ENCODE measurements around the gene THNSL1. TPM values are rescaled to one million over a fixed set of nuclear protein-coding genes. Genes with fewer than 3 reads are reported as not detected.
A peak's percentile ranks its signal among the peaks of the same experiment; 100 is the strongest.

Gene THNSL1
- total RNA-seq, 2 experiments from 2014 or later: 5.5 to 8.3 TPM

- Histone ChIP-seq H3K9me2 (ENCODE audit: insufficient read depth, low read length) (no peaks in the 10 kb centered on the region), H3K79me2 (ENCODE audit: insufficient read depth, low read depth, low read length) (no peaks in the 10 kb centered on the region), H3K27ac (ENCODE audit: low read depth, low read length, poor library complexity, severe bottlenecking) (no peak overlapping the region), H3K9me3 (ENCODE audit: low read length) (no peaks in the 10 kb centered on the region), H2AFZ (ENCODE audit: low read length) (no peak overlapping the region), H4K20me1 (ENCODE audit: insufficient read depth, low read length) (no peaks in the 10 kb centered on the region), H3K4me2 (ENCODE audit: low read length) (no peak overlapping the region), H3K4me1 (ENCODE audit: insufficient read depth, low read length, poor library complexity, severe bottlenecking) (no peaks in the 10 kb centered on the region), H3K36me3 (ENCODE audit: insufficient read depth, low read length) (peaks cover 4% of the 10 kb centered on the region; the same call in 1 of the 2 replicates), H3K4me3 (ENCODE audit: low read depth, low read length, poor library complexity, severe bottlenecking) (no peak overlapping the region)
- BruUV-seq (replicated peaks): no TSS peak
- no peak for DNase-seq (ENCODE audit: low spot score)
- TF ChIP-seq CTCF (conservative IDR thresholded peaks at IDR 0.05; ENCODE audit: low read length): peak; percentile 48
- TF ChIP-seq EZH2phosphoT487 (IDR thresholded peaks at IDR 0.05; ENCODE audit: borderline replicate concordance, low read depth, low read length): no peak
- CTCF ChIA-PET (ENCODE audit: unreplicated experiment): no interaction called here
- POLR2A ChIA-PET: no interaction called here
- intact Hi-C loops (cut with micrococcal nuclease; ENCODE audit: unreplicated experiment): no loop called here
These were observed 10.1 kb downstream of the THNSL1 start for GRCh38 chr10:25026463-25026862.

- Histone ChIP-seq H3K79me2 (ENCODE audit: insufficient read depth, low read depth, low read length) (no peaks in the 10 kb centered on the region), H2AFZ (ENCODE audit: low read length) (no peak overlapping the region), H3K4me1 (ENCODE audit: insufficient read depth, low read length, poor library complexity, severe bottlenecking) (no peaks in the 10 kb centered on the region), H4K20me1 (ENCODE audit: insufficient read depth, low read length) (no peaks in the 10 kb centered on the region), H3K9me2 (ENCODE audit: insufficient read depth, low read length) (no peaks in the 10 kb centered on the region), H3K9me3 (ENCODE audit: low read length) (no peaks in the 10 kb centered on the region), H3K27ac (ENCODE audit: low read depth, low read length, poor library complexity, severe bottlenecking) (no peak overlapping the region), H3K4me3 (ENCODE audit: low read depth, low read length, poor library complexity, severe bottlenecking) (no peak overlapping the region), H3K36me3 (ENCODE audit: insufficient read depth, low read length) (no peaks in the 10 kb centered on the region), H3K4me2 (ENCODE audit: low read length) (no peak overlapping the region)
- no TSS peak for BruUV-seq (replicated peaks)
- POLR2A ChIA-PET: no interaction called here
- TF ChIP-seq EZH2phosphoT487 (IDR thresholded peaks at IDR 0.05; ENCODE audit: borderline replicate concordance, low read depth, low read length) (no peak), CTCF (conservative IDR thresholded peaks at IDR 0.05; ENCODE audit: low read length) (no peak)
- DNase-seq (ENCODE audit: low spot score): no peak
- CTCF ChIA-PET (ENCODE audit: unreplicated experiment): no interaction called here
- intact Hi-C loops (cut with micrococcal nuclease; ENCODE audit: unreplicated experiment): no loop called here
These were observed 12.3 kb downstream of the THNSL1 start for GRCh38 chr10:25028711-25029110.

GRCh38 chr10:25029519-25029918 is 13.1 kb downstream of the THNSL1 start:
- no peak overlapping the region for H3K4me3 ChIP-seq (ENCODE audit: low read depth, low read length, poor library complexity, severe bottlenecking)
- H2AFZ ChIP-seq (ENCODE audit: low read length): no peak overlapping the region
- no TSS peak for BruUV-seq (replicated peaks)
- POLR2A ChIA-PET: interaction anchor here (0.6 kb wide), 1 partner anchor 230 kb away, joined by 3 read pairs; no protein-coding TSS in a partner anchor
- no peak overlapping the region for H3K4me2 ChIP-seq (ENCODE audit: low read length)
- H3K79me2 ChIP-seq (ENCODE audit: insufficient read depth, low read depth, low read length): no peaks in the 10 kb centered on the region
- H3K27ac ChIP-seq (ENCODE audit: low read depth, low read length, poor library complexity, severe bottlenecking): no peak overlapping the region
- TF ChIP-seq EZH2phosphoT487 (IDR thresholded peaks at IDR 0.05; ENCODE audit: borderline replicate concordance, low read depth, low read length) (no peak), CTCF (conservative IDR thresholded peaks at IDR 0.05; ENCODE audit: low read length) (no peak)
- intact Hi-C loops (cut with micrococcal nuclease; ENCODE audit: unreplicated experiment): no loop called here
- CTCF ChIA-PET (ENCODE audit: unreplicated experiment): no interaction called here
- DNase-seq (ENCODE audit: low spot score): no peak
- no peaks in the 10 kb centered on the region for H3K36me3 ChIP-seq (ENCODE audit: insufficient read depth, low read length)
- no peaks in the 10 kb centered on the region for H4K20me1 ChIP-seq (ENCODE audit: insufficient read depth, low read length)
- H3K9me3 ChIP-seq (ENCODE audit: low read length): no peaks in the 10 kb centered on the region
- H3K4me1 ChIP-seq (ENCODE audit: insufficient read depth, low read length, poor library complexity, severe bottlenecking): no peaks in the 10 kb centered on the region
- no peaks in the 10 kb centered on the region for H3K9me2 ChIP-seq (ENCODE audit: insufficient read depth, low read length)

Data from OCI-LY7 (cell line).